Adrenal gland (tissue), 12 donors: ENCODE measurements around the gene PCDHA4. TPM values are rescaled to one million over a fixed set of nuclear protein-coding genes. Genes with fewer than 3 reads are reported as not detected.

Experiments used
- DNase-seq, 7 donors: peaks; one replicate each; pipeline ENCODE4 v3.0.0-alpha.2; 2019 to 2020
- H3K27ac ChIP-seq, 5 donors: fragments of 200-600 bp; sonication (generic) in 4 of 5; 1 replicate in 3 of 5; 2 replicates in 2 of 5; pipeline versions ENCODE4 v1.5.1 to v1.8.0; 2016 to 2020; ENCODE audit warnings: mild to moderate bottlenecking in 1 of 5
- H3K27me3 ChIP-seq: fragments of 200-600 bp; 2 replicates; pipeline ENCODE4 v1.8.0; 2021
- H3K36me3 ChIP-seq, 2 donors: fragments of 200-600 bp; replicated peaks in 1 of 2; 1 replicate in 1 of 2; 2 replicates in 1 of 2; pipeline versions ENCODE4 v1.5.1 to v1.8.0; 2018 to 2022
- H3K4me1 ChIP-seq, 2 donors: fragments of 200-600 bp; replicated peaks in 1 of 2; 1 replicate in 1 of 2; 2 replicates in 1 of 2; pipeline versions ENCODE4 v1.5.1 to v1.8.0; 2018 to 2021
- H3K4me3 ChIP-seq, 4 donors: fragments of 200-600 bp; sonication (generic) in 3 of 4; one replicate each; pipeline ENCODE4 v1.5.1; 2016 to 2018
- H3K9me3 ChIP-seq, 3 donors: fragments of 200-600 bp; sonication (generic) in 1 of 3; replicated peaks in 1 of 3; 1 replicate in 2 of 3; 2 replicates in 1 of 3; pipeline versions ENCODE4 v1.5.1 to v1.8.0; 2016 to 2021
- CTCF ChIP-seq, 6 experiments: fragments of 450-650 bp in 4 of 6; fragments of 200-600 bp in 2 of 6; sonication (generic) in 1 of 6; IDR thresholded peaks; 1 replicate in 5 of 6; 2 replicates in 1 of 6; pipeline versions ENCODE4 v1.5.1 to v1.8.0; 2016 to 2021; ENCODE audit warnings: antibody characterized with exemption in 6 of 6, mild to moderate bottlenecking in 2 of 6, moderate library complexity in 1 of 6
- POLR2A ChIP-seq, 2 donors: fragments of 450-650 bp; IDR thresholded peaks; one replicate each; pipeline ENCODE4 v1.6.1; 2017; ENCODE audit warnings: antibody characterized with exemption in 2 of 2, mild to moderate bottlenecking in 2 of 2, moderate library complexity in 1 of 2
- WGBS, 4 donors: extraction: QIAGEN DNeasy Blood & Tissue Kit in 2 of 4; methylation state at CpG; one replicate each; pipeline versions ENCODE4 v1.1.5 to v1.1.7; 2013 to 2017; 5-methylcytosine and 5-hydroxymethylcytosine counted together
- intact Hi-C, 2 donors: fragments of 100-400 bp; cut with DNase I; formaldehyde crosslinking; loops; one replicate each; pipeline versions ENCODE4 v1.14.1 to v1.15.0; 2022 to 2023
- polyA plus RNA-seq, 3 donors: library from polyadenylated mRNA; stranded (reverse); fragments of 200-250 nt in 2 of 3; fragments of 350-450 nt in 1 of 3; fragmentation: Illumina TruSeq in 1 of 3; extraction: RNeasy Lipid Tissue Mini Kit (QIAGEN cat#74804) in 1 of 3; gene quantifications; one replicate each; pipeline ENCODE4 v1.2.3, GENCODE V29; 2013 to 2014
- total RNA-seq, 9 donors: library from RNA; depleted of rRNA in 4 of 9; stranded (reverse); fragments of >200 nt in 4 of 9; fragments of 120-200 nt in 1 of 9; fragmentation: NEBNext Ultra II Directional in 1 of 9; extraction: Animal tissue kit (Norgen Biotek cat#: 25700) in 1 of 9; gene quantifications; one replicate each; pipeline versions ENCODE4 v1.1.0 to v1.2.4, GENCODE V29; 2013 to 2023
- donor health status: healthy with polysubstance abuse.
- donor health status: Bipolar disorder and iron deficiency.
- donor health status: DM: yes; HTN: yes; CAD: no.
- donor health status: DM: no; HTN: no; CAD: no.
- donor health status: DM: no; HTN: no; CAD: no.
- donor health status: DM: yes; HTN: yes; CAD: no.

PCDHA4 gene
- total and polyA plus RNA-seq, 12 donors = 0.04 to 0.96 (median 0.25) TPM

- H3K9me3 ChIP-seq = peaks cover 0 to 15% (median 0%) of the 10 kb centered on the region in 3 donors
- TF ChIP-seq POLR2A (IDR thresholded peaks at IDR 0.05) (no peak), CTCF (IDR thresholded peaks at IDR 0.05) (no peak)
- no peaks in the 10 kb centered on the region for H3K4me1 ChIP-seq
- no peak for DNase-seq
- 44 to 63% (median 54%) methylated on average over 57 to 94 of the region's 94 CpGs; no CpG with 5 or more reads in 1 of the 4 donors for WGBS, 4 donors
- H3K27me3 ChIP-seq = peaks cover 6% of the 10 kb centered on the region
- H3K27ac ChIP-seq = no peak overlapping the region
- H3K4me3 ChIP-seq = no peak overlapping the region
- intact Hi-C loops = no loop called here
- H3K36me3 ChIP-seq = no peaks in the 10 kb centered on the region
These were observed 50.5 kb downstream of the PCDHA4 start for GRCh38 chr5:140857177-140857986.

GRCh38 chr5:140857987-140858240 lies 51.0 kb downstream of the PCDHA4 start:
- intact Hi-C loops = no loop called here
- Histone ChIP-seq H3K9me3 (peaks cover 0 to 15% (median 0%) of the 10 kb centered on the region in 3 donors), H3K27ac (no peak overlapping the region), H3K4me1 (no peaks in the 10 kb centered on the region), H3K36me3 (no peaks in the 10 kb centered on the region), H3K27me3 (peaks cover 8% of the 10 kb centered on the region), H3K4me3 (no peak overlapping the region)
- 51 to 65% methylated on average over 4 to 22 of the region's 22 CpGs; no CpG with 5 or more reads in 2 of the 4 donors for WGBS, 4 donors
- DNase-seq = no peak
- TF ChIP-seq CTCF (IDR thresholded peaks at IDR 0.05) (no peak), POLR2A (IDR thresholded peaks at IDR 0.05) (no peak)

- no peak for DNase-seq
- Histone ChIP-seq H3K27ac (no peak overlapping the region), H3K4me1 (no peaks in the 10 kb centered on the region), H3K9me3 (peaks cover 0 to 8% (median 0%) of the 10 kb centered on the region in 3 donors), H3K27me3 (peaks cover 4% of the 10 kb centered on the region), H3K4me3 (no peak overlapping the region), H3K36me3 (no peaks in the 10 kb centered on the region)
- intact Hi-C loops = no loop called here
- 29 to 51% (median 42%) methylated on average over 18 to 76 of the region's 76 CpGs for WGBS, 4 donors
- TF ChIP-seq CTCF (IDR thresholded peaks at IDR 0.05) (no peak), POLR2A (IDR thresholded peaks at IDR 0.05) (no peak)
These were observed 55.8 kb downstream of the PCDHA4 start for GRCh38 chr5:140862441-140863295.

Other genes starting within 250 kb of the PCDHA4 start
- 100 to 1,000 TPM in 1 of 9 donors, 10 to 100 TPM in 8; 31.3 to 156 (median 46.0) TPM for gene SRA1, start 249.6 kb upstream of the PCDHA4 start, total RNA-seq
- gene SRA1, start 249.6 kb upstream of the PCDHA4 start, polyA plus RNA-seq = 100 to 1,000 TPM in 2 of 3 donors, 10 to 100 TPM in 1; 96.3 to 115 (median 101) TPM
- gene APBB3, start 242.5 kb upstream of the PCDHA4 start, total RNA-seq = 10 to 100 TPM; 14.0 to 61.2 (median 35.5) TPM
- 100 to 1,000 TPM in 2 of 3 donors, 10 to 100 TPM in 1; 25.6 to 163 (median 142) TPM for gene APBB3, start 242.5 kb upstream of the PCDHA4 start, polyA plus RNA-seq
- 100 to 1,000 TPM in 3 of 9 donors, 10 to 100 TPM in 6; 17.3 to 133 (median 82.8) TPM for gene SLC35A4, start 242.2 kb upstream of the PCDHA4 start, total RNA-seq
- 100 to 1,000 TPM in 1 of 3 donors, 10 to 100 TPM in 2; 42.1 to 135 (median 45.0) TPM for gene SLC35A4, start 242.2 kb upstream of the PCDHA4 start, polyA plus RNA-seq
- gene CD14, start 173.9 kb upstream of the PCDHA4 start, total RNA-seq = 100 to 1,000 TPM in 8 of 9 donors, 1 to 10 TPM in 1; 9.8 to 885 (median 316) TPM
- gene CD14, start 173.9 kb upstream of the PCDHA4 start, polyA plus RNA-seq = 100 to 1,000 TPM in 2 of 3 donors, 10 to 100 TPM in 1; 13.9 to 252 (median 101) TPM
- gene TMCO6, start 167.6 kb upstream of the PCDHA4 start, total RNA-seq = 100 to 1,000 TPM in 1 of 9 donors, 10 to 100 TPM in 7, 1 to 10 TPM in 1; 6.6 to 348 (median 29.5) TPM
- gene TMCO6, start 167.6 kb upstream of the PCDHA4 start, polyA plus RNA-seq = 10 to 100 TPM in 2 of 3 donors, 1 to 10 TPM in 1; 5.6 to 44.7 (median 25.3) TPM
- 100 to 1,000 TPM in 8 of 9 donors, 10 to 100 TPM in 1; 98.1 to 139 (median 115) TPM for gene NDUFA2, start 159.4 kb upstream of the PCDHA4 start, total RNA-seq
- gene NDUFA2, start 159.4 kb upstream of the PCDHA4 start, polyA plus RNA-seq = 100 to 1,000 TPM in 2 of 3 donors, 10 to 100 TPM in 1; 65.6 to 573 (median 367) TPM
- gene IK, start 159.2 kb upstream of the PCDHA4 start, total RNA-seq = 100 to 1,000 TPM in 4 of 9 donors, 10 to 100 TPM in 5; 65.7 to 478 (median 83.3) TPM
- gene IK, start 159.2 kb upstream of the PCDHA4 start, polyA plus RNA-seq = 100 to 1,000 TPM in 1 of 3 donors, 10 to 100 TPM in 2; 65.5 to 153 (median 97.5) TPM
- 10 to 100 TPM; 13.6 to 20.0 (median 17.1) TPM for gene WDR55, start 142.2 kb upstream of the PCDHA4 start, total RNA-seq
- gene WDR55, start 142.2 kb upstream of the PCDHA4 start, polyA plus RNA-seq = 10 to 100 TPM; 13.3 to 20.8 (median 13.5) TPM
- gene DND1, start 133.5 kb upstream of the PCDHA4 start, total RNA-seq = 1 to 10 TPM in 1 of 9 donors, under 1 TPM in 8; 0.19 to 3.6 (median 0.50) TPM
- 1 to 10 TPM in 2 of 3 donors, under 1 TPM in 1; 0.18 to 3.1 (median 2.1) TPM for gene DND1, start 133.5 kb upstream of the PCDHA4 start, polyA plus RNA-seq
- gene HARS1, start 115.7 kb upstream of the PCDHA4 start, total RNA-seq = 10 to 100 TPM; 36.4 to 80.6 (median 55.7) TPM
- gene HARS1, start 115.7 kb upstream of the PCDHA4 start, polyA plus RNA-seq = 100 to 1,000 TPM in 1 of 3 donors, 10 to 100 TPM in 2; 92.3 to 111 (median 94.6) TPM
- 10 to 100 TPM; 21.3 to 51.2 (median 32.9) TPM for gene HARS2, start 115.6 kb upstream of the PCDHA4 start, total RNA-seq
- gene HARS2, start 115.6 kb upstream of the PCDHA4 start, polyA plus RNA-seq = 10 to 100 TPM; 26.0 to 31.0 (median 28.6) TPM
- 100 to 1,000 TPM in 1 of 9 donors, 10 to 100 TPM in 8; 24.6 to 122 (median 51.4) TPM for gene ZMAT2, start 106.6 kb upstream of the PCDHA4 start, total RNA-seq
- gene ZMAT2, start 106.6 kb upstream of the PCDHA4 start, polyA plus RNA-seq = 100 to 1,000 TPM in 1 of 3 donors, 10 to 100 TPM in 2; 42.1 to 113 (median 82.8) TPM
- gene PCDHA1, start 20.9 kb upstream of the PCDHA4 start, total RNA-seq = under 1 TPM in 4 of 9 donors, not detected in 5; 0.07 to 0.20 (median 0.12) TPM
- under 1 TPM; 0.05 to 0.08 (median 0.07) TPM for gene PCDHA1, start 20.9 kb upstream of the PCDHA4 start, polyA plus RNA-seq
- under 1 TPM in 4 of 9 donors, not detected in 5; 0.12 to 0.28 (median 0.21) TPM for gene PCDHA2, start 12.2 kb upstream of the PCDHA4 start, total RNA-seq
- gene PCDHA2, start 12.2 kb upstream of the PCDHA4 start, polyA plus RNA-seq = under 1 TPM in 2 of 3 donors, not detected in 1; 0.03 to 0.09 TPM
- 1 to 10 TPM in 1 of 9 donors, under 1 TPM in 6, not detected in 2; 0.10 to 1.4 (median 0.31) TPM for gene PCDHA3, start 6.0 kb upstream of the PCDHA4 start, total RNA-seq
- gene PCDHA3, start 6.0 kb upstream of the PCDHA4 start, polyA plus RNA-seq = 1 to 10 TPM in 1 of 3 donors, under 1 TPM in 2; 0.16 to 1.1 (median 0.24) TPM
- gene PCDHA5, start 14.5 kb downstream of the PCDHA4 start, total RNA-seq = under 1 TPM in 7 of 9 donors, not detected in 2; 0.11 to 0.67 (median 0.17) TPM
- under 1 TPM; 0.07 to 0.62 (median 0.24) TPM for gene PCDHA5, start 14.5 kb downstream of the PCDHA4 start, polyA plus RNA-seq
- 1 to 10 TPM in 1 of 9 donors, under 1 TPM in 7, not detected in 1; 0.14 to 1.1 (median 0.48) TPM for gene PCDHA6, start 20.9 kb downstream of the PCDHA4 start, total RNA-seq
- under 1 TPM; 0.20 to 0.97 (median 0.32) TPM for gene PCDHA6, start 20.9 kb downstream of the PCDHA4 start, polyA plus RNA-seq
- 1 to 10 TPM in 1 of 9 donors, under 1 TPM in 6, not detected in 2; 0.22 to 1.2 (median 0.35) TPM for gene PCDHA7, start 27.2 kb downstream of the PCDHA4 start, total RNA-seq
- gene PCDHA7, start 27.2 kb downstream of the PCDHA4 start, polyA plus RNA-seq = under 1 TPM; 0.16 to 0.20 (median 0.20) TPM
- gene PCDHA8, start 34.1 kb downstream of the PCDHA4 start, total RNA-seq = under 1 TPM in 3 of 9 donors, not detected in 6; 0.14 to 0.18 (median 0.17) TPM
- gene PCDHA8, start 34.1 kb downstream of the PCDHA4 start, polyA plus RNA-seq = under 1 TPM; 0.03 to 0.16 (median 0.09) TPM
- gene PCDHA9, start 41.3 kb downstream of the PCDHA4 start, total RNA-seq = under 1 TPM in 7 of 9 donors, not detected in 2; 0.04 to 0.39 (median 0.18) TPM
- gene PCDHA9, start 41.3 kb downstream of the PCDHA4 start, polyA plus RNA-seq = not detected
- gene PCDHA10, start 48.8 kb downstream of the PCDHA4 start, total RNA-seq = 1 to 10 TPM in 3 of 9 donors, under 1 TPM in 6; 0.17 to 1.8 (median 0.48) TPM
- under 1 TPM; under 0.01 to 0.81 (median 0.32) TPM for gene PCDHA10, start 48.8 kb downstream of the PCDHA4 start, polyA plus RNA-seq
- gene PCDHA11, start 61.9 kb downstream of the PCDHA4 start, total RNA-seq = 1 to 10 TPM in 1 of 9 donors, under 1 TPM in 7, not detected in 1; 0.07 to 1.5 (median 0.35) TPM
- gene PCDHA11, start 61.9 kb downstream of the PCDHA4 start, polyA plus RNA-seq = under 1 TPM in 2 of 3 donors, not detected in 1; 0.48 to 0.51 TPM
- 1 to 10 TPM in 3 of 9 donors, under 1 TPM in 6; 0.25 to 1.9 (median 0.55) TPM for gene PCDHA12, start 68.2 kb downstream of the PCDHA4 start, total RNA-seq
- under 1 TPM; 0.17 to 0.32 (median 0.20) TPM for gene PCDHA12, start 68.2 kb downstream of the PCDHA4 start, polyA plus RNA-seq
- under 1 TPM in 8 of 9 donors, not detected in 1; 0.12 to 0.98 (median 0.55) TPM for gene PCDHA13, start 75.1 kb downstream of the PCDHA4 start, total RNA-seq
- gene PCDHA13, start 75.1 kb downstream of the PCDHA4 start, polyA plus RNA-seq = under 1 TPM; 0.13 to 0.32 (median 0.26) TPM
- gene PCDHAC1, start 119.2 kb downstream of the PCDHA4 start, total RNA-seq = 1 to 10 TPM in 2 of 9 donors, under 1 TPM in 7; 0.29 to 1.4 (median 0.70) TPM
- gene PCDHAC1, start 119.2 kb downstream of the PCDHA4 start, polyA plus RNA-seq = under 1 TPM; 0.10 to 0.81 (median 0.16) TPM
- 1 to 10 TPM in 6 of 9 donors, under 1 TPM in 3; 0.30 to 6.1 (median 1.1) TPM for gene PCDHAC2, start 159.4 kb downstream of the PCDHA4 start, total RNA-seq
- 1 to 10 TPM in 1 of 3 donors, under 1 TPM in 2; 0.07 to 6.5 (median 0.32) TPM for gene PCDHAC2, start 159.4 kb downstream of the PCDHA4 start, polyA plus RNA-seq
- under 1 TPM in 4 of 9 donors, not detected in 5; under 0.01 to 0.07 (median 0.02) TPM for gene PCDHB1, start 244.3 kb downstream of the PCDHA4 start, total RNA-seq
- gene PCDHB1, start 244.3 kb downstream of the PCDHA4 start, polyA plus RNA-seq = under 1 TPM in 1 of 3 donors, not detected in 2; 0.11 TPM